Natural killer cell (primary cell): ENCODE data around the gene EED. TPM values are rescaled to one million over a fixed set of nuclear protein-coding genes. Genes with fewer than 3 reads are reported as not detected.

Experiments
- ATAC-seq, 3 donors: fragments of 150-1000 bp in 2 of 3; fragments of 200-7000 bp in 1 of 3; cut with Tn5 transposase; 1 replicate in 1 of 3; 2 replicates in 2 of 3; pipeline ENCODE4 v1.10.0; 2021; ENCODE audit warnings: mild to moderate bottlenecking in 2 of 3, moderate library complexity in 2 of 3
- DNase-seq, 2 donors: peaks; one replicate each; pipeline versions ENCODE4 v3.0.0 to v3.0.0-alpha.2; 2013 to 2021; ENCODE audit warnings: mixed read lengths in 1 of 2
- H3K27ac ChIP-seq: one replicate; pipeline ENCODE4 v1.5.1; 2013; ENCODE audit warnings: mild to moderate bottlenecking, low read length
- H3K27me3 ChIP-seq: one replicate; pipeline ENCODE4 v1.6.1; 2013; ENCODE audit warnings: low read length; ENCODE audit not compliant: control insufficient read depth, insufficient read depth
- H3K36me3 ChIP-seq: one replicate; pipeline ENCODE4 v1.6.1; 2013; ENCODE audit warnings: low read length; ENCODE audit not compliant: control insufficient read depth, insufficient read depth
- H3K4me1 ChIP-seq: one replicate; pipeline ENCODE4 v1.6.1; 2013; ENCODE audit warnings: low read length; ENCODE audit not compliant: control insufficient read depth, insufficient read depth
- H3K4me3 ChIP-seq: one replicate; pipeline ENCODE4 v1.5.1; 2013; ENCODE audit warnings: low read length
- H3K9me3 ChIP-seq: one replicate; pipeline ENCODE4 v1.6.1; 2013; ENCODE audit warnings: low read length; ENCODE audit not compliant: control insufficient read depth, insufficient read depth
- H3K27ac Mint-ChIP-seq, 2 donors: one replicate each; pipeline ENCODE4 v1.8.0; 2022; ENCODE audit warnings: mild to moderate bottlenecking in 2 of 2, mixed read lengths in 2 of 2, moderate library complexity in 1 of 2
- H3K27me3 Mint-ChIP-seq, 2 donors: one replicate each; pipeline ENCODE4 v1.8.0; 2022; ENCODE audit warnings: low read depth in 2 of 2, mixed read lengths in 2 of 2
- H3K36me3 Mint-ChIP-seq: one replicate; pipeline ENCODE4 v1.8.0; 2022; ENCODE audit warnings: mixed read lengths
- H3K4me1 Mint-ChIP-seq, 2 donors: one replicate each; pipeline ENCODE4 v1.8.0; 2022; ENCODE audit warnings: mixed read lengths in 2 of 2
- H3K4me3 Mint-ChIP-seq: one replicate; pipeline ENCODE4 v1.8.0; 2022; ENCODE audit warnings: mild to moderate bottlenecking, moderate library complexity, mixed read lengths
- H3K9me3 Mint-ChIP-seq, 2 donors: one replicate each; pipeline ENCODE4 v1.8.0; 2022; ENCODE audit warnings: mixed read lengths in 2 of 2
- CTCF ChIP-seq: fragments of 200-600 bp; IDR thresholded peaks from one replicate; pipeline ENCODE4 v1.8.0; 2022; ENCODE audit warnings: antibody characterized with exemption
- WGBS: methylation state at CpG from one replicate; pipeline ENCODE4 v1.1.7; 2013; ENCODE audit warnings: missing lambda C conversion rate; ENCODE audit not compliant: insufficient coverage; 5-methylcytosine and 5-hydroxymethylcytosine counted together
- intact Hi-C: fragments of 100-400 bp; cut with micrococcal nuclease; formaldehyde crosslinking; loops from one replicate; pipeline ENCODE4 v1.14.2; 2022
- total RNA-seq, 4 donors: library from RNA; stranded (reverse); fragments of 120-200 nt in 1 of 4; gene quantifications; one replicate each; pipeline versions ENCODE4 v1.2.3 to v1.2.4, GENCODE V29; 2013 to 2022

EED gene
- total RNA-seq, 3 donors from 2014 or later (not counting 1 experiment from before 2014, with no cell fraction given): 26.0 to 36.9 (median 34.0) TPM

GRCh38 chr11:86205421-86206336 lies 38.9 kb upstream of the EED start:
- no peak overlapping the region for H3K27ac ChIP-seq
- WGBS: 89% methylated on average over 9 of the region's 11 CpGs
- no peaks in the 10 kb centered on the region for H3K36me3 Mint-ChIP-seq
- no peak overlapping the region for H3K27ac Mint-ChIP-seq
- no peak overlapping the region for H3K4me3 Mint-ChIP-seq
- intact Hi-C loops: no loop called here
- H3K4me1 Mint-ChIP-seq: no peaks in the 10 kb centered on the region
- H3K36me3 ChIP-seq: no peaks in the 10 kb centered on the region
- H3K4me3 ChIP-seq: no peak overlapping the region
- no peak for ATAC-seq
- no peaks in the 10 kb centered on the region for H3K9me3 ChIP-seq
- no peak for DNase-seq
- H3K27me3 ChIP-seq: no peaks in the 10 kb centered on the region
- H3K9me3 Mint-ChIP-seq: no peaks in the 10 kb centered on the region
- no peak for TF ChIP-seq CTCF
- H3K4me1 ChIP-seq: peaks cover 6% of the 10 kb centered on the region
- H3K27me3 Mint-ChIP-seq: no peaks in the 10 kb centered on the region

GRCh38 chr11:86206337-86206695 lies 38.2 kb upstream of the EED start:
- no peaks in the 10 kb centered on the region for H3K36me3 Mint-ChIP-seq
- ATAC-seq (no peak), DNase-seq (no peak)
- Histone ChIP-seq H3K27me3 (no peaks in the 10 kb centered on the region), H3K9me3 (no peaks in the 10 kb centered on the region), H3K27ac (no peak overlapping the region), H3K36me3 (no peaks in the 10 kb centered on the region), H3K4me3 (no peak overlapping the region), H3K4me1 (peaks cover 6% of the 10 kb centered on the region)
- no peaks in the 10 kb centered on the region for H3K4me1 Mint-ChIP-seq
- H3K4me3 Mint-ChIP-seq: no peak overlapping the region
- no peak for TF ChIP-seq CTCF
- intact Hi-C loops: no loop called here
- no peaks in the 10 kb centered on the region for H3K9me3 Mint-ChIP-seq
- no peaks in the 10 kb centered on the region for H3K27me3 Mint-ChIP-seq
- H3K27ac Mint-ChIP-seq: no peak overlapping the region
- 88% methylated on average over 2 of the region's 2 CpGs for WGBS

- DNase-seq: no peak
- H3K27me3 ChIP-seq: no peaks in the 10 kb centered on the region
- Mint-ChIP-seq H3K4me3 (no peak overlapping the region), H3K4me1 (no peaks in the 10 kb centered on the region), H3K9me3 (no peaks in the 10 kb centered on the region), H3K27me3 (no peaks in the 10 kb centered on the region), H3K27ac (no peak overlapping the region), H3K36me3 (no peaks in the 10 kb centered on the region)
- WGBS: 89% methylated on average over 1 of the region's 2 CpGs
- H3K36me3 ChIP-seq: no peaks in the 10 kb centered on the region
- TF ChIP-seq CTCF: no peak
- no peak for ATAC-seq
- no peak overlapping the region for H3K27ac ChIP-seq
- peaks cover 6% of the 10 kb centered on the region for H3K4me1 ChIP-seq
- intact Hi-C loops: no loop called here
- H3K9me3 ChIP-seq: no peaks in the 10 kb centered on the region
- no peak overlapping the region for H3K4me3 ChIP-seq
These were observed 37.1 kb upstream of the EED start for GRCh38 chr11:86207413-86207812.

GRCh38 chr11:86208572-86208971 lies 36.0 kb upstream of the EED start:
- no peak for TF ChIP-seq CTCF
- intact Hi-C loops: no loop called here
- Mint-ChIP-seq H3K27ac (no peak overlapping the region), H3K4me3 (no peak overlapping the region), H3K9me3 (no peaks in the 10 kb centered on the region), H3K4me1 (no peaks in the 10 kb centered on the region), H3K27me3 (no peaks in the 10 kb centered on the region), H3K36me3 (no peaks in the 10 kb centered on the region)
- Histone ChIP-seq H3K9me3 (no peaks in the 10 kb centered on the region), H3K27ac (no peak overlapping the region), H3K36me3 (no peaks in the 10 kb centered on the region), H3K4me1 (no peaks in the 10 kb centered on the region), H3K27me3 (no peaks in the 10 kb centered on the region), H3K4me3 (no peak overlapping the region)
- DNase-seq (no peak), ATAC-seq (no peak)
